MM.1S (cell line): ENCODE measurements around the gene MYH6.
"Not testable (repeated sequence)": the region's sequence is repeated elsewhere in the genome, so short reads cannot be mapped to it uniquely, and the experiment has no call there.

ENCODE experiments used
- DNase-seq: peaks from one replicate; pipeline ENCODE4 v3.0.0-alpha.2; 2015
- H2AFZ ChIP-seq: fragments of 300-600 bp; sonication (generic); 2 replicates; pipeline ENCODE4 v1.6.0; 2016; ENCODE audit warnings: antibody characterized with exemption, low read length
- H3F3A ChIP-seq: fragments of 300-600 bp; sonication (generic); 2 replicates; pipeline ENCODE4 v1.6.1; 2016; ENCODE audit warnings: mild to moderate bottlenecking, antibody characterized with exemption, low read length, moderate library complexity, mixed read lengths; ENCODE audit not compliant: insufficient read depth
- H3K27ac ChIP-seq: fragments of 300-600 bp; sonication (generic); 2 replicates; pipeline ENCODE4 v1.5.1; 2016; ENCODE audit warnings: mild to moderate bottlenecking, low read length
- H3K27me3 ChIP-seq: fragments of 300-600 bp; sonication (generic); replicated peaks from 2 replicates; pipeline ENCODE4 v1.6.0; 2016; ENCODE audit warnings: low read length; ENCODE audit not compliant: insufficient read depth
- H3K36me3 ChIP-seq: fragments of 300-600 bp; sonication (generic); replicated peaks from 2 replicates; pipeline ENCODE4 v1.6.1; 2016; ENCODE audit warnings: mild to moderate bottlenecking, low read length, mixed read lengths; ENCODE audit not compliant: insufficient read depth
- H3K4me1 ChIP-seq: fragments of 300-600 bp; sonication (generic); 2 replicates; pipeline ENCODE4 v1.6.1; 2016; ENCODE audit warnings: low read length, mixed read lengths
- H3K4me2 ChIP-seq: fragments of 300-600 bp; sonication (generic); 2 replicates; pipeline ENCODE4 v1.6.0; 2016; ENCODE audit warnings: low read depth, low read length
- H3K4me3 ChIP-seq: fragments of 300-600 bp; sonication (generic); 2 replicates; pipeline ENCODE4 v1.5.1; 2016; ENCODE audit warnings: low read length, mixed read lengths
- H3K79me2 ChIP-seq: fragments of 300-600 bp; sonication (generic); 2 replicates; pipeline ENCODE4 v1.6.1; 2016; ENCODE audit warnings: mixed run types, low read length, mixed read lengths
- H3K9ac ChIP-seq: fragments of 300-600 bp; sonication (generic); 2 replicates; pipeline ENCODE4 v1.6.1; 2016; ENCODE audit warnings: low read length, mixed read lengths
- H3K9me2 ChIP-seq: fragments of 300-600 bp; sonication (generic); replicated peaks from 2 replicates; pipeline ENCODE4 v1.6.1; 2016; ENCODE audit warnings: mild to moderate bottlenecking, low read length, mixed read lengths; ENCODE audit not compliant: insufficient read depth
- H3K9me3 ChIP-seq: fragments of 300-600 bp; sonication (generic); replicated peaks from 2 replicates; pipeline ENCODE4 v1.6.1; 2016; ENCODE audit warnings: mild to moderate bottlenecking, low read length, mixed read lengths; ENCODE audit not compliant: insufficient read depth
- H4K20me1 ChIP-seq: fragments of 300-600 bp; sonication (generic); 2 replicates; pipeline ENCODE4 v1.6.1; 2016; ENCODE audit warnings: mild to moderate bottlenecking, low read length, moderate library complexity, mixed read lengths; ENCODE audit not compliant: insufficient read depth
- CTCF ChIP-seq: fragments of 300-600 bp; sonication (generic); IDR thresholded peaks from 2 replicates; pipeline ENCODE4 v1.5.1; 2016; ENCODE audit warnings: antibody characterized with exemption, low read length, mixed read lengths
- EZH2 ChIP-seq: fragments of 300-600 bp; sonication (generic); optimal IDR thresholded peaks from 2 replicates; pipeline ENCODE3; 2017; ENCODE audit warnings: low read depth, mild to moderate bottlenecking, antibody characterized with exemption, low read length, mixed read lengths
- EZH2phosphoT487 ChIP-seq: fragments of 300-600 bp; sonication (generic); IDR thresholded peaks from 2 replicates; pipeline ENCODE4 v1.6.1; 2018; ENCODE audit warnings: antibody characterized with exemption, low read length

The MYH6 gene

GRCh38 chr14:23388996-23389395 lies 19.1 kb downstream of the MYH6 start:
- Histone ChIP-seq H3K9ac (no peak overlapping the region), H2AFZ (no peak overlapping the region), H3K27ac (no peak overlapping the region), H3K4me2 (no peak overlapping the region), H3K79me2 (no peaks in the 10 kb centered on the region), H3K4me3 (no peak overlapping the region), H3K9me3 (no peaks in the 10 kb centered on the region), H3K27me3 (peaks cover 28% of the 10 kb centered on the region), H4K20me1 (no peaks in the 10 kb centered on the region), H3K4me1 (no peaks in the 10 kb centered on the region), H3K36me3 (no peaks in the 10 kb centered on the region), H3F3A (no peaks in the 10 kb centered on the region), H3K9me2 (no peaks in the 10 kb centered on the region)
- DNase-seq = no peak
- no peak for TF ChIP-seq CTCF
- TF ChIP-seq EZH2 = no peak
- TF ChIP-seq EZH2phosphoT487 = no peak

GRCh38 chr14:23387916-23388882 lies 19.9 kb downstream of the MYH6 start:
- Histone ChIP-seq H3K27ac (no peak overlapping the region), H3K9me2 (no peaks in the 10 kb centered on the region), H3K27me3 (peaks cover 28% of the 10 kb centered on the region), H3K36me3 (no peaks in the 10 kb centered on the region), H3K79me2 (no peaks in the 10 kb centered on the region), H3F3A (no peaks in the 10 kb centered on the region), H3K4me2 (no peak overlapping the region), H2AFZ (no peak overlapping the region), H3K4me1 (no peaks in the 10 kb centered on the region), H4K20me1 (no peaks in the 10 kb centered on the region), H3K4me3 (no peak overlapping the region), H3K9ac (no peak overlapping the region), H3K9me3 (no peaks in the 10 kb centered on the region)
- DNase-seq = no peak
- TF ChIP-seq EZH2phosphoT487 (no peak), CTCF (no peak), EZH2 (no peak)

- Histone ChIP-seq H3K9me3 (no peaks in the 10 kb centered on the region), H3K27me3 (peaks cover 25% of the 10 kb centered on the region), H3K4me2 (no peak overlapping the region), H3K27ac (no peak overlapping the region), H3K4me1 (no peaks in the 10 kb centered on the region), H2AFZ (no peak overlapping the region), H3K4me3 (no peak overlapping the region), H4K20me1 (no peaks in the 10 kb centered on the region), H3K9ac (no peak overlapping the region), H3F3A (no peaks in the 10 kb centered on the region), H3K79me2 (no peaks in the 10 kb centered on the region), H3K9me2 (no peaks in the 10 kb centered on the region), H3K36me3 (no peaks in the 10 kb centered on the region)
- no peak for TF ChIP-seq CTCF
- TF ChIP-seq EZH2phosphoT487 = no peak
- TF ChIP-seq EZH2 = no peak
- no peak for DNase-seq
Observed at GRCh38 chr14:23386999-23387398, 21.1 kb downstream of the MYH6 start.

- not testable (repeated sequence) for H3K4me2 ChIP-seq, H3K9me3 ChIP-seq, H3K9ac ChIP-seq, H3F3A ChIP-seq, H3K36me3 ChIP-seq, H3K4me1 ChIP-seq, H2AFZ ChIP-seq, H3K79me2 ChIP-seq, H3K4me3 ChIP-seq, H3K9me2 ChIP-seq, H4K20me1 ChIP-seq, H3K27ac ChIP-seq, DNase-seq
- H3K27me3 ChIP-seq = peaks cover 18% of the 10 kb centered on the region
Observed at GRCh38 chr14:23386266-23386657, 21.8 kb downstream of the MYH6 start.
